Measurements from ENCODE around the gene AFMID. TPM values are rescaled to one million over a fixed set of nuclear protein-coding genes. Genes with fewer than 3 reads are reported as not detected.
A peak's percentile ranks its signal among the peaks of the same experiment; 100 is the strongest.

The AFMID gene
- total and polyA plus RNA-seq, 2 experiments from 2014 or later, result 26.6 to 61.2 TPM

DNA sequence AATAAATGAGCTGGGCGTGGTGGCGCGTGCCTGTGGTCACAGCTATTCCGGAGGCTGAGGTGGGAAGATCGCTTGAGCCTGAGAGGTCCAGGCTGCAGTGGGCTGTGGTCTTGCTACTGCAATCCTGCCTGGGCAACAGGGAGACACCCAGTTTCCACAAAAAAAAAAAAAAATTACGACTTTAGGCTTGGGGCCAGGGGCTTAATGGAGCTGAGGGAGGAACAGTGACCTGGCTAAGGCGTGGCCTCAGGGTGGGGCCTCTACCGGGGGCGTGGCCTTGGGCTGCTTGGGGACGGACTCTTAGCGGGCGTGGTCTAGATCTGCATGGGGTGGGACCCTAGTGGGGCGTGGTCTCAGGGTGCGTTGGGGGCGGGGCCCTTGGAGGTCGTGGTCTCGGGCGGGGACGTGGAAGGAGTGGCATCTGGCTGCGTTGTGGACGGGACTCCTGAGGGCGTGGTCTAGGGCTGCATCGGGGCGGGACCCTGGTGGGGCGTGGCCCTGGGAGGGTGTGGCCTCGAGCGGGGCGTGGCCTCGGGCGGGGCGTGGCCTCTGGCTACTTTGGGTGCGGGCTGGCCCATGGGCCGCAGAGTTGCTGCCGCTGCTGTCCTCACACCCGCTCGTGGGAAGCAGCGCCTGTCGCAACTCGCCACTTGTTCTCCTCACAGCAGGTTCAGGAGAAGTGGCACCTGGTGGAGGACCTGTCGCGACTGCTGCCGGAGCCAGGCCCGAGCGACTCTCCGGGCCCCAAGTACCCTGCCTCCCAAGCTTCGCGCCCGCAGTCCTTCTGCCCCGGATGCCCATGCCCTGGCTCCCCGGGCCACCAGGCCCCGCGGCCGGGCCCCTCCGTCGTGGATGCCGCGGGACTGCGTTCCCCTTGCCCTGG, 46.8 kb upstream of the AFMID start:
- Histone ChIP-seq H3K27me3 (no peaks in the 10 kb centered on the region), H3K9me2 (replicated peaks; ENCODE audit: insufficient read depth) (no peaks in the 10 kb centered on the region), H3K4me2 (peak overlapping the region; percentile 46), H4K20me1 (ENCODE audit: insufficient read depth, poor library complexity, severe bottlenecking) (no peaks in the 10 kb centered on the region), H3K4me1 (ENCODE audit: insufficient read depth) (peaks cover 16% of the 10 kb centered on the region), H3K36me3 (replicated peaks; ENCODE audit: insufficient read depth, low read depth) (no peaks in the 10 kb centered on the region), H3K9me3 (ENCODE audit: low read depth) (no peaks in the 10 kb centered on the region), H3K79me2 (no peaks in the 10 kb centered on the region), H2AFZ (no peak overlapping the region), H3K27ac (no peak overlapping the region), H3K4me3 (no peak overlapping the region)
- 68% methylated on average over 24 of the region's 58 CpGs for WGBS (ENCODE audit: low lambda C conversion rate, missing lambda C conversion rate)
- peak; percentile 88 for DNase-seq (ENCODE audit: low spot score)
- TF ChIP-seq EZH2phosphoT487 (IDR thresholded peaks at IDR 0.05; ENCODE audit: low read depth, severe bottlenecking, unreplicated experiment) (no peak), EZH2 (IDR thresholded peaks at IDR 0.05; ENCODE audit: borderline replicate concordance) (no peak)
- TF ChIP-seq, protein P1, sequence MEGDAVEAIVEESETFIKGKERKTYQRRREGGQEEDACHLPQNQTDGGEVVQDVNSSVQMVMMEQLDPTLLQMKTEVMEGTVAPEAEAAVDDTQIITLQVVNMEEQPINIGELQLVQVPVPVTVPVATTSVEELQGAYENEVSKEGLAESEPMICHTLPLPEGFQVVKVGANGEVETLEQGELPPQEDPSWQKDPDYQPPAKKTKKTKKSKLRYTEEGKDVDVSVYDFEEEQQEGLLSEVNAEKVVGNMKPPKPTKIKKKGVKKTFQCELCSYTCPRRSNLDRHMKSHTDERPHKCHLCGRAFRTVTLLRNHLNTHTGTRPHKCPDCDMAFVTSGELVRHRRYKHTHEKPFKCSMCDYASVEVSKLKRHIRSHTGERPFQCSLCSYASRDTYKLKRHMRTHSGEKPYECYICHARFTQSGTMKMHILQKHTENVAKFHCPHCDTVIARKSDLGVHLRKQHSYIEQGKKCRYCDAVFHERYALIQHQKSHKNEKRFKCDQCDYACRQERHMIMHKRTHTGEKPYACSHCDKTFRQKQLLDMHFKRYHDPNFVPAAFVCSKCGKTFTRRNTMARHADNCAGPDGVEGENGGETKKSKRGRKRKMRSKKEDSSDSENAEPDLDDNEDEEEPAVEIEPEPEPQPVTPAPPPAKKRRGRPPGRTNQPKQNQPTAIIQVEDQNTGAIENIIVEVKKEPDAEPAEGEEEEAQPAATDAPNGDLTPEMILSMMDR (IDR thresholded peaks at IDR 0.05; ENCODE audit: poor library complexity), result no peak

DNA sequence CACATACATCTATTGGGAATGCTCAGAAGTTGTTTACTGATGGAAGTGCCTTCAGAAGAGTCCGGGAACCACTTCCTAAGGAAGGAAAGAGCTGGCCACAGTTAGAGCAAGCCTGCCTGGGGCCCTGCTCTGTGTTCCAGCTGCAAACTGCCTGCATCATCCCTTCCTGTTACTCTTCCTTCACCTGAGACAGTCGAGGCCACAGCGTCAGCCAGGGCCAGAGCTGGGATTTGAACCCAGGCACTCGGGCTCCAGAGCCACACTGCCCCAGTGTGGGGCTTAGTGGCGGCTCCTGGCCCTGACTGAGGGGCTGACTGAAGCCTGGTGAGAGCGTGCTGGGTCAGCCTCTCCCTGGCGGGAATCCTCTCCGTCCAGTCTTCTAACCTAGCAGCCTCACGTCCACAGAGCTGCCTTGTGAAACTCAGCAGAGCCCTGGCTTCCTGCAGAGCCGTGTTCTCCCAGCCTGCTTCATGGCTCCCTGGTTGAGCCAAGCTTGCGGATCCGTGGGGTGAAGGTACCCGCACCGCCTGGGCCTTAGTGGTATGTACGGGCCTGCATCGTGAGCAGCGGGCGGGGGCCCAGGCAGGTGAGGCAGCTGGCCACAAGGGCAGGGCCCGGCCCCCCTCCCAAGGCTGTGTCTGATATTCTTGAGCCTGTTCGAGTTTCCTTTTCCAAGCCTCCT, 45.6 kb upstream of the AFMID start:
- TF ChIP-seq EZH2phosphoT487 (IDR thresholded peaks at IDR 0.05; ENCODE audit: low read depth, severe bottlenecking, unreplicated experiment), result no peak
- TF ChIP-seq, protein P1 (IDR thresholded peaks at IDR 0.05; ENCODE audit: poor library complexity), result no peak
- no peak for TF ChIP-seq EZH2 (IDR thresholded peaks at IDR 0.05; ENCODE audit: borderline replicate concordance)
- Histone ChIP-seq H3K27me3 (no peaks in the 10 kb centered on the region), H3K4me1 (ENCODE audit: insufficient read depth) (peaks cover 22% of the 10 kb centered on the region), H3K9me2 (replicated peaks; ENCODE audit: insufficient read depth) (no peaks in the 10 kb centered on the region), H3K4me3 (no peak overlapping the region), H4K20me1 (ENCODE audit: insufficient read depth, poor library complexity, severe bottlenecking) (no peaks in the 10 kb centered on the region), H2AFZ (no peak overlapping the region), H3K9me3 (ENCODE audit: low read depth) (no peaks in the 10 kb centered on the region), H3K36me3 (replicated peaks; ENCODE audit: insufficient read depth, low read depth) (no peaks in the 10 kb centered on the region), H3K27ac (no peak overlapping the region), H3K4me2 (no peak overlapping the region), H3K79me2 (no peaks in the 10 kb centered on the region)
- DNase-seq (ENCODE audit: low spot score), result no peak
- 92% methylated on average over 20 of the region's 20 CpGs for WGBS (ENCODE audit: low lambda C conversion rate, missing lambda C conversion rate)

DNA sequence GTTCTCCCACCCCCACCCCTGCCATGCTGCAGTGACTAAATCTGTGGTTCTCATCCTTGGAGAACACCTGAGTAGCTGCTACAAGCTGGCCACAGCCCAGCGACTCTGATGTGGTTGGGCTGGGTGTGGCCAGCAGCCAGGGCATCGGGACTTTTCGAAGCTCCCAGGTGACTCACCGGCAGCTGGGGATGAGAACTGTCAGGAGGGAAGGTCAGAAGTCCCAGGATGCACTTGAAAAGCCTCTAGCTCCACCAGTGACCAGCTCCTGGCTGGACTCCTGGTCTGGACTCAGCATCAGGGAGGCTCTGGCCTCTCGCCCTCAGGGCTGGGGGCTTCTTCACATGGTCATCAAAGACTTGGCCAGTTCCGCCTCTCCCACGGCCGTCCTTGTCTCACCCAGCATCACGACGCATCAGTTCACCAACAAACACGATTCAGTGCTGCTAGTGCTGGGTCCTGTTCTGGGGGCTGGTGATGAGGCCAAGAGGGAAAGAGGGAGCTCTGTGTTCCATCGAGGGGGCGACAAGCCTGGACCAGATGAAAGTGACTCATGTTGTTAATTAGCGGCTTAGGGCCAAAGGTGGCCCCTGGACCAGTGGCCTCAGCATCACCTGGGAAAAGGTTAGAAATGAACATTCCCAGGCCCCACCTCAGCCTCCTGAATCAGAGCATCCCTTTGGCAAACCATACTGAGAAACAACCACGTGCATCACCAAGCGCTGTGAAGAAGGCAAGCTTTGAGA, 44.9 kb upstream of the AFMID start:
- H3K9me2 ChIP-seq (replicated peaks; ENCODE audit: insufficient read depth), result no peaks in the 10 kb centered on the region
- DNase-seq (ENCODE audit: low spot score), result peak; percentile 79
- H4K20me1 ChIP-seq (ENCODE audit: insufficient read depth, poor library complexity, severe bottlenecking), result no peaks in the 10 kb centered on the region
- TF ChIP-seq EZH2phosphoT487 (IDR thresholded peaks at IDR 0.05; ENCODE audit: low read depth, severe bottlenecking, unreplicated experiment) (no peak), EZH2 (IDR thresholded peaks at IDR 0.05; ENCODE audit: borderline replicate concordance) (no peak)
- TF ChIP-seq, protein P1 (IDR thresholded peaks at IDR 0.05; ENCODE audit: poor library complexity), result no peak
- no peaks in the 10 kb centered on the region for H3K27me3 ChIP-seq
- H3K4me1 ChIP-seq (ENCODE audit: insufficient read depth), result peaks cover 22% of the 10 kb centered on the region
- H3K9me3 ChIP-seq (ENCODE audit: low read depth), result no peaks in the 10 kb centered on the region
- no peak overlapping the region for H3K4me2 ChIP-seq
- H2AFZ ChIP-seq, result no peak overlapping the region
- H3K4me3 ChIP-seq, result no peak overlapping the region
- no peak overlapping the region for H3K27ac ChIP-seq
- H3K36me3 ChIP-seq (replicated peaks; ENCODE audit: insufficient read depth, low read depth), result no peaks in the 10 kb centered on the region
- H3K79me2 ChIP-seq, result no peaks in the 10 kb centered on the region
- WGBS (ENCODE audit: low lambda C conversion rate, missing lambda C conversion rate), result 73% methylated on average over 16 of the region's 16 CpGs
